Prostate gland (tissue), 2 donors: Measurements from ENCODE around the gene NDRG3. TPM values are rescaled to one million over a fixed set of nuclear protein-coding genes. Genes with fewer than 3 reads are reported as not detected.

Source experiments
- DNase-seq: peaks from one replicate; pipeline ENCODE4 v3.0.0-alpha.2; 2019; ENCODE audit warnings: low spot score
- H3K27ac ChIP-seq, 2 donors: fragments of 200-600 bp; sonication (generic); 2 replicates each; pipeline ENCODE4 v1.5.1; 2017 to 2019
- H3K27me3 ChIP-seq: fragments of 200-600 bp; sonication (generic); replicated peaks from 2 replicates; pipeline ENCODE4 v1.5.1; 2019; ENCODE audit not compliant: insufficient read depth
- H3K36me3 ChIP-seq, 2 donors: fragments of 200-600 bp; sonication (generic); 1 replicate in 1 of 2; 2 replicates in 1 of 2; pipeline versions ENCODE4 v1.5.1 to v1.8.1; 2017 to 2019
- H3K4me1 ChIP-seq: fragments of 200-600 bp; sonication (generic); replicated peaks from 2 replicates; pipeline ENCODE4 v1.5.1; 2019
- H3K4me3 ChIP-seq, 2 donors: fragments of 200-600 bp; sonication (generic); 2 replicates each; pipeline ENCODE4 v1.5.1; 2017 to 2019
- H3K9me3 ChIP-seq: fragments of 200-600 bp; sonication (generic); 2 replicates; pipeline ENCODE4 v1.5.1; 2017
- POLR2A ChIP-seq: fragments of 450-650 bp; IDR thresholded peaks from one replicate; pipeline ENCODE4 v1.6.1; 2016; ENCODE audit warnings: antibody characterized with exemption, mild to moderate bottlenecking
- POLR2AphosphoS5 ChIP-seq: sonication (generic); formaldehyde crosslinking; IDR thresholded peaks from one replicate; pipeline ENCODE4 v1.6.1; 2017; ENCODE audit warnings: antibody characterized with exemption
- WGBS: methylation state at CpG from one replicate; pipeline ENCODE4 v1.1.5; 2018; 5-methylcytosine and 5-hydroxymethylcytosine counted together
- intact Hi-C: fragments of 100-400 bp; cut with DNase I; formaldehyde crosslinking; loops from one replicate; pipeline ENCODE4 v1.14.2; 2022
- total RNA-seq, 2 donors: library from RNA; depleted of rRNA; stranded (reverse); fragments of >200 nt; gene quantifications; one replicate each; pipeline ENCODE4 v1.1.0, GENCODE V29; 2016
- TF ChIP-seq, protein P1 (sequence below), 4 experiments: fragments of 200-600 bp in 2 of 4; fragments of 450-650 bp in 2 of 4; sonication (generic) in 2 of 4; IDR thresholded peaks; 1 replicate in 3 of 4; 2 replicates in 1 of 4; pipeline ENCODE4 v1.5.1; 2016 to 2019; ENCODE audit warnings: antibody characterized with exemption in 4 of 4, mild to moderate bottlenecking in 2 of 4, moderate library complexity in 2 of 4

The NDRG3 gene
- total RNA-seq, 2 donors from 2014 or later: 42.8 to 127 TPM

DNA sequence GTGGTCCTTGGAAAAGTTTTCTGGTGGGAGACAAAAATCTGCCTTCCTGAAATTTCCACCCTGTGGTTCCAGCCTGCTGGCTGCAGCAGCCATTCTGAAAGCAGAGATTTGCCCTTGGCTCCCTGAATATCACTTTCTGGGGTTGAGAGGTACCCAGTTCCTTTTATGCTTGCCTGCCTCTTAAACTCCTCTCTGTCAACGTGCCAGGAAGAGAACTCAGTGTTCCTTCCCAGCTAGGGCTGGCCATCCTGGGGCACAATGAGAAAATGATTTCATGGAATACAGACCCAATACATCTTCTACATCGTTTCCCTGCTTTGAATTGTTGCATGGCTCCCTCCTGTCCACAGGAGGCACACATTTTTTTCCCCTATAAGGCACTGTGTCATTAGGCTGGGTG is 29.3 kb upstream of the NDRG3 start:
- Histone ChIP-seq H3K4me1 (peaks cover 8% of the 10 kb centered on the region), H3K9me3 (no peaks in the 10 kb centered on the region), H3K4me3 (no peak overlapping the region), H3K36me3 (no peaks in the 10 kb centered on the region), H3K27me3 (no peaks in the 10 kb centered on the region), H3K27ac (peak overlapping the region; percentile 94 to 97)
- intact Hi-C loops: no loop called here
- no peak for TF ChIP-seq POLR2A
- peak; percentile 57 for TF ChIP-seq POLR2AphosphoS5
- TF ChIP-seq, protein P1, sequence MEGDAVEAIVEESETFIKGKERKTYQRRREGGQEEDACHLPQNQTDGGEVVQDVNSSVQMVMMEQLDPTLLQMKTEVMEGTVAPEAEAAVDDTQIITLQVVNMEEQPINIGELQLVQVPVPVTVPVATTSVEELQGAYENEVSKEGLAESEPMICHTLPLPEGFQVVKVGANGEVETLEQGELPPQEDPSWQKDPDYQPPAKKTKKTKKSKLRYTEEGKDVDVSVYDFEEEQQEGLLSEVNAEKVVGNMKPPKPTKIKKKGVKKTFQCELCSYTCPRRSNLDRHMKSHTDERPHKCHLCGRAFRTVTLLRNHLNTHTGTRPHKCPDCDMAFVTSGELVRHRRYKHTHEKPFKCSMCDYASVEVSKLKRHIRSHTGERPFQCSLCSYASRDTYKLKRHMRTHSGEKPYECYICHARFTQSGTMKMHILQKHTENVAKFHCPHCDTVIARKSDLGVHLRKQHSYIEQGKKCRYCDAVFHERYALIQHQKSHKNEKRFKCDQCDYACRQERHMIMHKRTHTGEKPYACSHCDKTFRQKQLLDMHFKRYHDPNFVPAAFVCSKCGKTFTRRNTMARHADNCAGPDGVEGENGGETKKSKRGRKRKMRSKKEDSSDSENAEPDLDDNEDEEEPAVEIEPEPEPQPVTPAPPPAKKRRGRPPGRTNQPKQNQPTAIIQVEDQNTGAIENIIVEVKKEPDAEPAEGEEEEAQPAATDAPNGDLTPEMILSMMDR (IDR thresholded peaks at IDR 0.05): no peak
- 18% methylated on average over 2 of the region's 2 CpGs for WGBS
- peak; percentile 46 for DNase-seq

DNA sequence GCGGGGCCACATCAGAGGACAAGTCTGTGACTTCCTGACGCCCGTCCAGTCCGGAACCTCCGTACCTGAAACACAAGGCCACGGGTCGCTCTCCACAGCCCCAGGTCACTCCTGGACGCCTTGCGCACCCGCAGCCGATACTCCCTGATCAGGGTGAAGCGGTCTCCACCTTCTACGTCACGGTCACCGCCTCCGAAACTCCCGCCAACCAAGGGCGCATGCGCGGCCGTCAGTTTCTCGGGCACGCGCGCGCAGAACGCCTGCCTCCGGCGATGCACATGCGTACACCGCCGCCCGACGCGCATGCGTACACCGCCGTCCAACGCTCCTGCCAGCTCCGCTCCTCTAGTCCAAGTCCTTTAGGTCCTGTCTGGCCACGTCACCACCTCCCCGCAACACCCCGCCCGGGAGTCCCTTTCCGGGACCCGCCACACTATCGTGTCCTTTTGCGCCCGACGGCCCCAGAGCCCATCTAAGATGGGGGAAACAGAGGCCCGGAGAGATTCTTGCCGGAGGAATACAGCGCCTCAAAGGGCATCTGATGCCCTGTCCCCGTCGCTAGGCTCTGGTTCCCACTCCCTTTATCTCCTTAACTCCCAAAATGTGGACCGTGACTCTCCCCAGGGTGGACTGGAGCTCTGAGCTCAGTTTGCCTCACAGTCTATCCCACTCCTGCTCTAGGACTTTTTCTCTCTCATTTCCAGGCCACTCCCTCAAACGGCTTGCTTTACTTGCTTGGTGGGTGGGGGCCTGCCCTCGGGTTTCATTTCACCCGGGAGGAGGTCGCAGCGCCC is 27.9 kb upstream of the NDRG3 start, which contains the start of gene DSN1:
Gene DSN1, minus strand, starts transcription at position 167 of the 794 bp plus-strand sequence. CDS start 2,305 bp downstream, outside the sequence.
- WGBS: under 1% methylated on average over 52 of the region's 61 CpGs
- H3K36me3 ChIP-seq: no peaks in the 10 kb centered on the region
- TF ChIP-seq POLR2A: peak; percentile 81
- TF ChIP-seq, protein P1 (IDR thresholded peaks at IDR 0.05): peak in 2 of 4 experiments; percentile 11 to 47
- peak; percentile 98 for TF ChIP-seq POLR2AphosphoS5
- H3K27ac ChIP-seq: peak within 1 kb of the TSS; percentile 94 to 97
- H3K4me1 ChIP-seq: peaks cover 8% of the 10 kb centered on the region
- peak; percentile 95 for DNase-seq
- H3K9me3 ChIP-seq: no peaks in the 10 kb centered on the region
- intact Hi-C loops: loop anchor here (5.0 kb wide), 1 partner anchor 89 kb away; a partner anchor contains a TSS
- no peaks in the 10 kb centered on the region for H3K27me3 ChIP-seq
- H3K4me3 ChIP-seq: peak within 1 kb of the TSS; percentile 67 to 82

DNA sequence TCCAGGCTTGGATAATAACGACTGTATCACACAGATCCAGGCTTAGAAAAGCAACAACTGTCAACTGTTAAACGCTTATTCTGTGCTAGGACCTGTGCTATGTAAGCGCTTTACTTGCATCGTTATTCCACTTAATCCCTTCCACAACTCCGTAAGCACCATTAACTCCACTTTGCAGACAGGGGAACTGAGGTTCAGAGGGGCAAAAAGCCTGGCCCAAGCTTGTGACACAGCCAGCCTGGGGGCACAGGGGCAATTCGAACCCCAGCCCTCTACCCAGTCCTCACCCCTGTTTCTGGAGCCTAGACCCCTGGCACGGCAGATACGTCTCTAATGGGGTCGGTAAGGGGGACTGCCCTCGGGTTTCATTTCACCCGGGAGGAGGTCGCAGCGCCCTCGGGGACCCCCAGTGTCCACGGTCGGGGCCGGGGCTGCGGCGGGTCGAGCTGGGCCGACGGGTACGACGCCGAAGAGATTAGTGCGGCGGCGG is 27.3 kb upstream of the NDRG3 start:
- H3K36me3 ChIP-seq: no peaks in the 10 kb centered on the region
- intact Hi-C loops: loop anchor here (5.0 kb wide), 1 partner anchor 89 kb away; a partner anchor contains a TSS
- peak overlapping the region; percentile 94 to 97 for H3K27ac ChIP-seq
- H3K27me3 ChIP-seq: no peaks in the 10 kb centered on the region
- H3K9me3 ChIP-seq: no peaks in the 10 kb centered on the region
- TF ChIP-seq POLR2AphosphoS5: no peak
- TF ChIP-seq POLR2A: no peak
- TF ChIP-seq, protein P1 (IDR thresholded peaks at IDR 0.05): no peak
- no peak for DNase-seq
- peaks cover 8% of the 10 kb centered on the region for H3K4me1 ChIP-seq
- peak overlapping the region; percentile 67 to 82 for H3K4me3 ChIP-seq
- under 1% methylated on average over 22 of the region's 28 CpGs for WGBS

DNA sequence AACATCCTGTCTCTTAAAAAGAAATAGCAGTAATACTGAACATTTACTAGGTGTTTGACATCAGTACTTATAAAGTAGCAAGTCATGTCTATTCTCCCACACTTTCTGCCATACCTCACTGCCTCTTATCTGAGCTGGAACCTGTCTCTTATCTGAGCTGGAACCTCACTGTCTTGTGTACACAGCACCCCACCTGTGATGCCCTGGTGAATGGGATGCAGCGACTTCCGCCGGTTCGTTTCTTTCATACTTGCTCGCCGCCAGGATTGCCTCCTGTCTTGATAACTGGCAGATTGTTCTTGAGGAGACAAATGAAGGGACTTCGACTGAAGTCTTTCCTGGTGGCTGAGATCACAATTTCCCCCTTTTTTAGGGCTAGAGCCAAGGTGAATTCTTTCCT is 24.8 kb upstream of the NDRG3 start:
- no peak for TF ChIP-seq POLR2A
- no peak for TF ChIP-seq POLR2AphosphoS5
- TF ChIP-seq, protein P1 (IDR thresholded peaks at IDR 0.05): no peak
- intact Hi-C loops: loop anchor here (5.0 kb wide), 1 partner anchor 92 kb away; a partner anchor contains a TSS
- Histone ChIP-seq H3K4me1 (peaks cover 4% of the 10 kb centered on the region), H3K4me3 (no peak overlapping the region), H3K27ac (no peak overlapping the region), H3K27me3 (no peaks in the 10 kb centered on the region), H3K36me3 (no peaks in the 10 kb centered on the region), H3K9me3 (no peaks in the 10 kb centered on the region)
- WGBS: 84% methylated on average over 7 of the region's 7 CpGs
- DNase-seq: no peak
